Endothelial cell (in vitro differentiated cells): ENCODE data around the gene CAPNS2. TPM values are rescaled to one million over a fixed set of nuclear protein-coding genes. Genes with fewer than 3 reads are reported as not detected.

Experiments
- DNase-seq: peaks from one replicate; pipeline ENCODE4 v3.0.0; 2021; ENCODE audit warnings: low spot score
- H3K27ac Mint-ChIP-seq: one replicate; pipeline ENCODE4 v1.8.0; 2021; ENCODE audit warnings: mixed read lengths, inconsistent platforms; ENCODE audit not compliant: unreplicated experiment
- H3K27me3 Mint-ChIP-seq: one replicate; pipeline ENCODE4 v1.8.0; 2021; ENCODE audit warnings: mild to moderate bottlenecking, moderate library complexity, mixed read lengths, inconsistent platforms; ENCODE audit not compliant: unreplicated experiment
- H3K36me3 Mint-ChIP-seq: one replicate; pipeline ENCODE4 v1.8.0; 2021; ENCODE audit warnings: mild to moderate bottlenecking, low read depth, mixed read lengths, inconsistent platforms; ENCODE audit not compliant: unreplicated experiment
- H3K4me1 Mint-ChIP-seq: one replicate; pipeline ENCODE4 v1.8.0; 2021; ENCODE audit warnings: mild to moderate bottlenecking, mixed read lengths, inconsistent platforms; ENCODE audit not compliant: unreplicated experiment
- H3K4me3 Mint-ChIP-seq: one replicate; pipeline ENCODE4 v1.8.0; 2021; ENCODE audit warnings: mild to moderate bottlenecking, mixed read lengths, inconsistent platforms; ENCODE audit not compliant: unreplicated experiment
- H3K9me3 Mint-ChIP-seq: one replicate; pipeline ENCODE4 v1.8.0; 2021; ENCODE audit warnings: mixed read lengths, inconsistent platforms; ENCODE audit not compliant: unreplicated experiment
- CTCF ChIP-seq: fragments of 200-600 bp; sonication (generic); IDR thresholded peaks from one replicate; pipeline ENCODE4 v1.5.0; 2021; ENCODE audit warnings: antibody characterized with exemption; ENCODE audit not compliant: unreplicated experiment
- total RNA-seq: library from RNA; stranded (reverse); fragmentation: NEBNext Ultra II Directional; extraction: Animal tissue kit (Norgen Biotek cat#: 25700); gene quantifications from one replicate; pipeline ENCODE4 v1.2.1, GENCODE V29; 2021; ENCODE audit not compliant: unreplicated experiment

CAPNS2 gene
- total RNA-seq, 1 donor from 2014 or later = 1.2 TPM

GRCh38 chr16:55540221-55540620, 26.3 kb upstream of the CAPNS2 start:
- no peak overlapping the region for H3K4me3 Mint-ChIP-seq

GRCh38 chr16:55542459-55543082, 23.9 kb upstream of the CAPNS2 start:
- no peaks in the 10 kb centered on the region for H3K9me3 Mint-ChIP-seq
- no peak overlapping the region for H3K4me3 Mint-ChIP-seq
- no peaks in the 10 kb centered on the region for H3K36me3 Mint-ChIP-seq
- H3K4me1 Mint-ChIP-seq = no peaks in the 10 kb centered on the region
- TF ChIP-seq CTCF = no peak
- no peaks in the 10 kb centered on the region for H3K27me3 Mint-ChIP-seq
- DNase-seq = no peak
- no peak overlapping the region for H3K27ac Mint-ChIP-seq

More at GRCh38 chr16:55540221-55540620, 26.3 kb upstream of the CAPNS2 start:
- H3K27me3 Mint-ChIP-seq = no peaks in the 10 kb centered on the region
- H3K27ac Mint-ChIP-seq = no peak overlapping the region
- no peaks in the 10 kb centered on the region for H3K9me3 Mint-ChIP-seq
- DNase-seq = no peak
- TF ChIP-seq CTCF = no peak
- H3K4me1 Mint-ChIP-seq = peaks cover 5% of the 10 kb centered on the region
- no peaks in the 10 kb centered on the region for H3K36me3 Mint-ChIP-seq

GRCh38 chr16:55543472-55543871, 23.0 kb upstream of the CAPNS2 start:
- no peak for DNase-seq
- Mint-ChIP-seq H3K36me3 (no peaks in the 10 kb centered on the region), H3K4me3 (no peak overlapping the region), H3K9me3 (no peaks in the 10 kb centered on the region), H3K27me3 (no peaks in the 10 kb centered on the region), H3K27ac (no peak overlapping the region), H3K4me1 (no peaks in the 10 kb centered on the region)
- TF ChIP-seq CTCF = no peak

GRCh38 chr16:55552621-55553020, 13.9 kb upstream of the CAPNS2 start:
- H3K9me3 Mint-ChIP-seq = no peaks in the 10 kb centered on the region
- DNase-seq = no peak
- H3K4me1 Mint-ChIP-seq = peaks cover 7% of the 10 kb centered on the region
- no peak for TF ChIP-seq CTCF
- H3K27me3 Mint-ChIP-seq = no peaks in the 10 kb centered on the region
- peaks cover 15% of the 10 kb centered on the region for H3K36me3 Mint-ChIP-seq
- no peak overlapping the region for H3K27ac Mint-ChIP-seq
- no peak overlapping the region for H3K4me3 Mint-ChIP-seq

GRCh38 chr16:55555436-55555835, 11.0 kb upstream of the CAPNS2 start:
- Mint-ChIP-seq H3K36me3 (peaks cover 15% of the 10 kb centered on the region), H3K27ac (no peak overlapping the region), H3K4me3 (no peak overlapping the region), H3K9me3 (no peaks in the 10 kb centered on the region), H3K4me1 (peaks cover 21% of the 10 kb centered on the region), H3K27me3 (no peaks in the 10 kb centered on the region)
- no peak for TF ChIP-seq CTCF
- no peak for DNase-seq
